IMR-90 (cell line): ENCODE results near the gene PCGF2. TPM values are rescaled to one million over a fixed set of nuclear protein-coding genes. Genes with fewer than 3 reads are reported as not detected.

Source experiments
- ATAC-seq: fragments of 200-7000 bp; cut with Tn5 transposase; 2 replicates; pipeline ENCODE4 v1.9.1; 2020; ENCODE audit warnings: low read depth, mild to moderate bottlenecking, moderate library complexity
- BruUV-seq: library from RNA; stranded (reverse); fragments of 400-500 nt; replicated peaks from 2 replicates; lab custom pipeline; 2021; lab: Mats Ljungman, UMichigan
- CTCF ChIA-PET: fragments of 300-600 bp; formaldehyde crosslinking; extraction: SDS; loops from one replicate; lab custom pipeline; 2021; ENCODE audit warnings: antibody characterized with exemption; lab: Yijun Ruan, JAX
- POLR2A ChIA-PET: fragments of 300-600 bp; sonication (Branson Sonifier 250); formaldehyde crosslinking; loops from one replicate; lab custom pipeline; 2022; ENCODE audit warnings: antibody characterized with exemption; ENCODE audit not compliant: unreplicated experiment; lab: Charles Lee
- DNase-seq: peaks from one replicate; pipeline ENCODE4 v3.0.0; 2013
- H2AFZ ChIP-seq: replicated peaks from 2 replicates; pipeline ENCODE3; 2013; ENCODE audit warnings: low read length, mild to moderate bottlenecking; ENCODE audit not compliant: poor library complexity
- H2AK5ac ChIP-seq: 2 replicates; pipeline ENCODE4 v1.6.1; 2013; ENCODE audit warnings: low read depth, low read length, inconsistent platforms
- H2AK9ac ChIP-seq: replicated peaks from 2 replicates; pipeline ENCODE3; 2013; ENCODE audit warnings: mild to moderate bottlenecking, low read depth, low read length, moderate library complexity; ENCODE audit not compliant: poor library complexity
- H2BK120ac ChIP-seq: 2 replicates; pipeline ENCODE4 v1.6.1; 2013; ENCODE audit warnings: low read depth, low read length, inconsistent platforms
- H2BK15ac ChIP-seq: 3 replicates; pipeline ENCODE4 v1.6.1; 2013; ENCODE audit warnings: low read depth, low read length, inconsistent platforms
- H2BK20ac ChIP-seq: 2 replicates; pipeline ENCODE4 v1.6.1; 2013; ENCODE audit warnings: low read depth, mild to moderate bottlenecking, inconsistent platforms, low read length, moderate library complexity
- H2BK5ac ChIP-seq: 2 replicates; pipeline ENCODE4 v1.6.1; 2013; ENCODE audit warnings: mild to moderate bottlenecking, low read depth, low read length, inconsistent platforms; ENCODE audit not compliant: poor library complexity, severe bottlenecking
- H3K14ac ChIP-seq: replicated peaks from 2 replicates; pipeline ENCODE4 v1.6.1; 2013; ENCODE audit warnings: low read depth, low read length, inconsistent platforms
- H3K18ac ChIP-seq: 2 replicates; pipeline ENCODE4 v1.6.1; 2013; ENCODE audit warnings: low read depth, low read length, control low read depth
- H3K23ac ChIP-seq: 2 replicates; pipeline ENCODE4 v1.6.1; 2013; ENCODE audit warnings: low read depth, low read length, inconsistent platforms
- H3K27ac ChIP-seq: 2 replicates; pipeline ENCODE4 v1.5.1; 2013; ENCODE audit warnings: mild to moderate bottlenecking, control low read depth, low read length; ENCODE audit not compliant: insufficient read depth
- H3K27me3 ChIP-seq: 2 replicates; pipeline ENCODE4 v1.6.1; 2013; ENCODE audit warnings: low read length; ENCODE audit not compliant: control insufficient read depth, insufficient read depth
- H3K36me3 ChIP-seq: 2 replicates; pipeline ENCODE4 v1.6.1; 2013; ENCODE audit warnings: low read length, mixed read lengths; ENCODE audit not compliant: control insufficient read depth, insufficient read depth
- H3K4ac ChIP-seq: 2 replicates; pipeline ENCODE4 v1.6.1; 2013; ENCODE audit warnings: low read depth, low read length, inconsistent platforms
- H3K4me1 ChIP-seq: 2 replicates; pipeline ENCODE4 v1.6.1; 2013; ENCODE audit warnings: low read length, mixed read lengths; ENCODE audit not compliant: control insufficient read depth, insufficient read depth
- H3K4me2 ChIP-seq: 2 replicates; pipeline ENCODE4 v1.6.1; 2013; ENCODE audit warnings: low read depth, mild to moderate bottlenecking, control low read depth, low read length, moderate library complexity
- H3K4me3 ChIP-seq: 2 replicates; pipeline ENCODE4 v1.5.1; 2013; ENCODE audit warnings: low read depth, mild to moderate bottlenecking, control low read depth, low read length, moderate library complexity; ENCODE audit not compliant: insufficient read depth
- H3K56ac ChIP-seq: 2 replicates; pipeline ENCODE4 v1.6.1; 2013; ENCODE audit warnings: low read length, inconsistent platforms; ENCODE audit not compliant: insufficient read depth; ENCODE audit errors: extremely low read depth
- H3K79me1 ChIP-seq, 2 experiments: 2 replicates each; pipeline ENCODE4 v1.6.1; 2013; ENCODE audit warnings: low read length in 2 of 2, inconsistent platforms in 1 of 2, low read depth in 1 of 2
- H3K9ac ChIP-seq: 2 replicates; pipeline ENCODE4 v1.6.1; 2013; ENCODE audit warnings: low read depth, low read length, control low read depth
- H3K9me1 ChIP-seq: 2 replicates; pipeline ENCODE4 v1.6.1; 2013; ENCODE audit warnings: low read length, inconsistent platforms; ENCODE audit not compliant: insufficient read depth
- H3K9me3 ChIP-seq: 2 replicates; pipeline ENCODE4 v1.6.1; 2013; ENCODE audit warnings: low read length; ENCODE audit not compliant: control insufficient read depth, insufficient read depth
- H4K20me1 ChIP-seq: 2 replicates; pipeline ENCODE4 v1.6.1; 2013; ENCODE audit warnings: low read length, inconsistent platforms; ENCODE audit not compliant: insufficient read depth
- H4K5ac ChIP-seq: 2 replicates; pipeline ENCODE4 v1.6.1; 2013; ENCODE audit warnings: mild to moderate bottlenecking, low read depth, low read length, control low read depth
- H4K8ac ChIP-seq, 2 experiments: 2 replicates each; pipeline ENCODE4 v1.6.1; 2013; ENCODE audit warnings: low read depth in 2 of 2, low read length in 2 of 2, control low read depth in 1 of 2, inconsistent platforms in 1 of 2
- H4K91ac ChIP-seq: 2 replicates; pipeline ENCODE4 v1.6.1; 2013; ENCODE audit warnings: low read depth, low read length, inconsistent platforms; ENCODE audit not compliant: insufficient read depth
- ELK1 ChIP-seq: fragments of 150-350 bp; IDR thresholded peaks from 2 replicates; pipeline ENCODE4 v1.6.1; 2016; ENCODE audit warnings: low read depth, mild to moderate bottlenecking, low read length, moderate library complexity, borderline replicate concordance
- FOS ChIP-seq: fragments of 150-350 bp; IDR thresholded peaks from 2 replicates; pipeline ENCODE4 v1.6.1; 2016; ENCODE audit warnings: low read depth, low read length
- MAZ ChIP-seq: IDR thresholded peaks from 2 replicates; pipeline ENCODE4 v1.6.1; 2012; ENCODE audit warnings: low read depth, mild to moderate bottlenecking, low read length, improper control_type of control experiment, moderate library complexity, borderline replicate concordance
- WGBS, 2 experiments: methylation state at CpG; one replicate each; pipeline versions ENCODE4 v1.1.5 to v1.1.7; 2013; ENCODE audit warnings: missing lambda C conversion rate in 2 of 2; ENCODE audit not compliant: insufficient read length in 1 of 2; ENCODE audit errors: extremely low coverage in 2 of 2; 5-methylcytosine and 5-hydroxymethylcytosine counted together
- dilution Hi-C: fragments of 300-500 bp; cut with HindIII; formaldehyde crosslinking; loops from one replicate; pipeline ENCODE4 v1.14.3; 2018; ENCODE audit warnings: low sequenced_read_pairs; ENCODE audit not compliant: unreplicated experiment
- in situ Hi-C: fragments of 300-500 bp; cut with MboI; formaldehyde crosslinking; loops from 3 replicates; pipeline ENCODE4 v1.14.3; 2019; ENCODE audit warnings: low sequenced_read_pairs, inconsistent platforms, mixed read lengths
- intact Hi-C: fragments of 100-400 bp; cut with micrococcal nuclease; formaldehyde crosslinking; loops from 2 replicates; pipeline ENCODE4 v1.10.0; 2022
- polyA plus RNA-seq, 3 experiments: library from polyadenylated mRNA; depleted of rRNA; stranded (reverse); fragments of >200 nt; gene quantifications; 2 replicates each; pipeline ENCODE4 v1.2.3, GENCODE V29; 2012; ENCODE audit warnings: low replicate concordance in 1 of 3
- total RNA-seq: library from RNA; depleted of rRNA; stranded (reverse); fragments of >200 nt; gene quantifications from 2 replicates; pipeline ENCODE4 v1.2.3, GENCODE V29; 2012

Gene PCGF2
- total and polyA plus RNA-seq, 2 of the 4 experiments (the other 2 are of a cell fraction), result 1.1 to 18.2 TPM

- Histone ChIP-seq H4K5ac (peak within 1 kb of the TSS; percentile 62), H3K23ac (peak within 1 kb of the TSS; percentile 99), H3K9ac (peak within 1 kb of the TSS; percentile 83), H2BK20ac (no peak within 1 kb of the TSS; the same call in 1 of the 2 replicates), H3K9me3 (no peaks in the 10 kb centered on the region), H3K79me1 (peaks cover 21 to 63% of the 10 kb centered on the region in 2 experiments; a peak in 3 of 4 replicates), H4K8ac (peak within 1 kb of the TSS; percentile 93 to 99), H3K36me3 (peaks cover 15% of the 10 kb centered on the region; the same call in 1 of the 2 replicates), H3K56ac (peak within 1 kb of the TSS; percentile 54), H3K4ac (peak within 1 kb of the TSS; percentile 93), H3K27me3 (no peaks in the 10 kb centered on the region), H2AK5ac (peak within 1 kb of the TSS; percentile 57), H4K20me1 (peaks cover 23% of the 10 kb centered on the region; the same call in 1 of the 2 replicates), H3K9me1 (peaks cover 13% of the 10 kb centered on the region; the same call in 1 of the 2 replicates), H3K18ac (peak within 1 kb of the TSS; percentile 37), H3K27ac (peak within 1 kb of the TSS; percentile 93), H2BK120ac (peak within 1 kb of the TSS; percentile 47), H2AK9ac (peak within 1 kb of the TSS; percentile 97), H2BK15ac (0 out of 3 replicates have a peak within 1 kb of the TSS, but pooled peaks have one; percentile 60), H3K4me3 (peak within 1 kb of the TSS; percentile 68), H3K14ac (peak within 1 kb of the TSS; percentile 78), H4K91ac (peak within 1 kb of the TSS; percentile 74), H2AFZ (peak within 1 kb of the TSS; percentile 90), H3K4me1 (peaks cover 17% of the 10 kb centered on the region), H3K4me2 (peak within 1 kb of the TSS; percentile 93), H2BK5ac (peak within 1 kb of the TSS; percentile 54)
- WGBS, 2 experiments, result 0% methylated on average over 28 of the region's 100 CpGs; no CpG with 5 or more reads in 1 of the 2 experiments
- DNase-seq (peak; percentile 71), ATAC-seq (peak; percentile 64)
- no TSS peak for BruUV-seq
- ChIA-PET POLR2A (interaction anchor here (0.5 kb wide), 1 partner anchor 27 kb away, joined by 3 read pairs; no protein-coding TSS in a partner anchor), CTCF (no interaction called here)
- in situ Hi-C loops, result no loop called here
- intact Hi-C loops, result no loop called here
- dilution Hi-C loops, result no loop called here
- TF ChIP-seq ELK1, result no peak
- TF ChIP-seq MAZ, result peak; percentile 54; the same call in 1 of the 2 replicates
- TF ChIP-seq FOS, result no peak
Observed at GRCh38 chr17:38704606-38705522, 43.3 kb downstream of the PCGF2 start, which contains the start of gene MLLT6. Gene MLLT6 (plus strand): TSS chr17:38705273. CDS start chr17:38705633, 360 bp downstream.
